Measurements from ENCODE around the gene EML6. TPM values are rescaled to one million over a fixed set of nuclear protein-coding genes. Genes with fewer than 3 reads are reported as not detected.

The EML6 gene
- total RNA-seq, 8 experiments from 2014 or later: 2.9 to 23.2 (median 10.2) TPM

DNA sequence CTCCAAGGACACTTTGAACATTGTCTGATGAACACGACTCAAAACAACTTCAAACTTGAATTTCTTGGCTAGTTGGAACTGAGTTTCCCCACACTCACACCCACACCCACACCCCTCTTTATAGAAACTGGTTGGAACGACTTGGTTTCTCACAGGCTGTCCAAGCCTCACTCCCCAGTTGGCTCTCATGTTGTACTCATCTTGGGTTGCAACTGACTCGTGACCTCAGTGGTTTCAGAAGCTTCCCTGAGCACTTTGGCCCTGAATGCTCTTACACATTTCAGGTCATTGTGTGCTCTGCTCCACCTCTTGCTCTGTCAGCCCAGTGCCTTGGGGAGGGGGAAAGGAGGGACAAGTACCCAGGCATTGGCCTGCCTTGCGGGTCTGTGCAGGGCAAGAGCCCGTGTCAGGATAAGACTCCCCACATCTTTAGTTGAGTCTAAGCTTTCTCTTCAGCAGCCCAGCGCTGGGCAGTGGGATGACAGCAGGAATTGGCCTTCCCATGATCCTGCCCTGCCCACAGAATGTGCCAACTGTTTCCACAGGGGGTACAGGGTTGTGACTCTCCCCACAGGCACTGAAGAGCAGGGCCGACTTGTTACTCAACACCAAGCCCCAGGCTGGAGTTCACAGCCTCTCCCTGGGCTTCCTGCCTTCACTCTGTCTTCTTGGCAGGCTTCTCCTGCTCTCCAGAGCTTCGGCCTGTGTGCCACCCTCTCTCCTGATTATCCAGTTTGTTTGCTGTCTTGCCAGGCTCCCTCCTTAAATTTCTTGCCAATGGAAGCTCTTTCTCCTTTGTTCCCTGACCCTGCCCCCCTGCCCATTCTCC, 222.1 kb downstream of the EML6 start:
- ATAC-seq (replicated peaks in 6 of 8): peak in 3 of 8 experiments; percentile 63 to 93 (median 91)
- H3K4me1 ChIP-seq (replicated peaks in 1 of 2): peaks cover 2 to 11% of the 10 kb centered on the region in 2 donors
- 0 to 100% (median 86%) methylated on average over 1 to 3 of the region's 8 CpGs; no CpG with 5 or more reads in 3 of the 10 experiments for WGBS, 10 experiments
- H3K4me3 ChIP-seq: no peak overlapping the region
- in situ Hi-C loops (cut with MboI; ENCODE audit: low pct_unique_long_range_greater_than_20kb in 2 of 9, low sequenced_read_pairs in 9 of 9, unreplicated experiment in 9 of 9): no loop called here
- H3K27ac ChIP-seq: no peak overlapping the region

DNA sequence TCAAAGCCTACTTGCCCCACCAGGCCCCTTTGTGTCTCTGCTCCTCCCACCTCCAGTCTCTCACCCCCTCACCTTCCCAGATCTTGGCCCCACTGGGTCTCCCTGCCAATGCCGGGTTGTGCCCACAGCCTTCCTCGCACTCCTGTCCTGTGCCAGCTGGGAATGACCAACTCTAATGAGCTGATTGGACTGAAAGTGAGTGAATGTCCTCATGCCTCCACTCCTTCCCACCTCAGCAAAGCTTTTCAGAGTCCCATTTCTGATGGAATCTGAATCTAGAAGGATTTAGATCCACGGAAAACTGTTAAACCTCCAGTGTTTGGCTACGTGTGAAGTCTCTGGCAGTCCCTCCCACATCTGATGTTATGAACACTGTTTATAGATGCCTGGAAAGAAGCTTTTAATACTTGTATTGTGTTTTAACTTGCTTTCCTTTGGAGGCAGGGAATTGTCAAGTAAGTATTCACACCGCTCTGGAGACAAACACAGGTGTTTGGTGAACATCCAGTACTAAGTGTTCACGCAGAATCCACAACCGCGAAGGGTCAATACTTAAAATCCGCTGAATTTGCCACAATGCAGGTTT, 222.9 kb downstream of the EML6 start:
- WGBS, 10 experiments: 29 to 100% (median 89%) methylated on average over 1 to 8 of the region's 9 CpGs; no CpG with 5 or more reads in 3 of the 10 experiments
- Histone ChIP-seq H3K4me3 (no peak overlapping the region), H3K27ac (no peak overlapping the region), H3K4me1 (replicated peaks in 1 of 2) (peaks cover 2 to 11% of the 10 kb centered on the region in 2 donors)
- in situ Hi-C loops (cut with MboI; ENCODE audit: low pct_unique_long_range_greater_than_20kb in 2 of 9, low sequenced_read_pairs in 9 of 9, unreplicated experiment in 9 of 9): no loop called here
- ATAC-seq (replicated peaks in 6 of 8): no peak

DNA sequence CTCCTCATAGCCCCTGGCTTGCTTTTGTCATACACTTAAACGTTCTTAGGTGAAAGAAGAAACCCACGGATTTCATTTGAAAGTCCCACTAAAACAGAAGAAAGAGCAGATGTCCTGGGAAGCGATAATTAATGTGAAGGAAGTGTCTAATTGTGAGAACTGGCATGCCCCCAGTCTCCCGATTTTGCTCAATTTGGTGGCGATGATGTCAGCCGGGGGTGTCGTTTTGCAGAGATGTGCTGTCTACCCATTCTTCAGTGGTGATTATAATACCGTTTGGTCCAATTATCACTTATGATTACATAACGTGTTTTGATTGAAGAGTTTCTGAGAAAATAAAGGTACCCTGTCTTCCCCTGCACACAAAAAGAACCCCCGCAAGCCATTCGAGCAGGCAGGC, 223.7 kb downstream of the EML6 start:
- 50 to 100% (median 76%) methylated on average over 2 to 10 of the region's 11 CpGs; no CpG with 5 or more reads in 2 of the 10 experiments for WGBS, 10 experiments
- in situ Hi-C loops (cut with MboI; ENCODE audit: low pct_unique_long_range_greater_than_20kb in 2 of 9, low sequenced_read_pairs in 9 of 9, unreplicated experiment in 9 of 9): no loop called here
- Histone ChIP-seq H3K27ac (no peak overlapping the region), H3K4me3 (no peak overlapping the region), H3K4me1 (replicated peaks in 1 of 2) (peaks cover 2 to 8% of the 10 kb centered on the region in 2 donors)
- ATAC-seq (replicated peaks in 6 of 8): no peak

DNA sequence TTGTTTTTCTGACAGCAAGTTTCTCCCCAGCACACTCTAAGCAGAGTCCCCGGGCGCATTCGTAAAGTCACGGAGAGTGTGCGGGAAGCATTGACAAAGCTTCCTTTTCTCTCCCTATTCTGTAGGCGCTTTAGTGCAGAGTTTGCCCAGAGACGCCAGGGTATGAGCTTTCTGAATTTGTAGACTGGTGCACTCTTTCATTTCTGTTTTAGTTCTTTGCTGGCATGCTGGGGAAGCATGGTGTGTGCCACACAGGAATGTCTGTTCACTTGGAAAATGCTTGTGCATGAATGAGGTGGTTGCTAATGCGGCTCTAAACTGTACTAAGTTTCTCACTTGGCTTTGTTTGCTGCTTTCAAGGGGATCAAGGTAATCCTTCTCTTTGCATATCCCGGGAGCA, 224.2 kb downstream of the EML6 start:
- no peak overlapping the region for H3K27ac ChIP-seq
- H3K4me3 ChIP-seq: no peak overlapping the region
- ATAC-seq (replicated peaks in 6 of 8): peak in 4 of 8 experiments; percentile 32 to 72 (median 50)
- 60 to 100% (median 75%) methylated on average over 1 to 7 of the region's 9 CpGs; no CpG with 5 or more reads in 2 of the 10 experiments for WGBS, 10 experiments
- peaks cover 2 to 8% of the 10 kb centered on the region in 2 donors for H3K4me1 ChIP-seq (replicated peaks in 1 of 2)
- in situ Hi-C loops (cut with MboI; ENCODE audit: low pct_unique_long_range_greater_than_20kb in 2 of 9, low sequenced_read_pairs in 9 of 9, unreplicated experiment in 9 of 9): no loop called here

DNA sequence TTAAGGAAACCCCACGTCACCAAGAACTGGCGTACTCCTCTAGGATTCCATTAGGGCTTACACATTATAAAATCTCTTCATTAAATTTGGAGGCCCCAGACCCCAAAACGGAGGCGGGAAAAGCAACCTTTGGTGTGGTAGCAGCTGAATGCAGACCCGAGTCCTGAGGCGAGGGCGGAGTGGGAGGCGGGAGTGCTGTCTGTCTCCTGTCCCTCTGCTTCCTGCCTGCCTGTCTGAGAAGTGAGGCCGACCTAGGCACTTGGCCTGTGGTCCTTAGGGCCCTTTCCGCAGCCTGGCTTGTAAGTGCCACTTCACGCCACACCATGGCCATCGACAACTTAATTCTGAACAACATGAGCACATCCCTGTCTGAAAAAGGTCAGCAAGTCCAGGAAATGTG, 224.7 kb downstream of the EML6 start:
- no peak overlapping the region for H3K4me3 ChIP-seq
- H3K4me1 ChIP-seq (replicated peaks in 1 of 2): peaks cover 2 to 8% of the 10 kb centered on the region in 2 donors
- in situ Hi-C loops (cut with MboI; ENCODE audit: low pct_unique_long_range_greater_than_20kb in 2 of 9, low sequenced_read_pairs in 9 of 9, unreplicated experiment in 9 of 9): no loop called here
- 70 to 100% (median 88%) methylated on average over 1 to 8 of the region's 12 CpGs; no CpG with 5 or more reads in 5 of the 10 experiments for WGBS, 10 experiments
- no peak for ATAC-seq (replicated peaks in 6 of 8)
- H3K27ac ChIP-seq: no peak overlapping the region

DNA sequence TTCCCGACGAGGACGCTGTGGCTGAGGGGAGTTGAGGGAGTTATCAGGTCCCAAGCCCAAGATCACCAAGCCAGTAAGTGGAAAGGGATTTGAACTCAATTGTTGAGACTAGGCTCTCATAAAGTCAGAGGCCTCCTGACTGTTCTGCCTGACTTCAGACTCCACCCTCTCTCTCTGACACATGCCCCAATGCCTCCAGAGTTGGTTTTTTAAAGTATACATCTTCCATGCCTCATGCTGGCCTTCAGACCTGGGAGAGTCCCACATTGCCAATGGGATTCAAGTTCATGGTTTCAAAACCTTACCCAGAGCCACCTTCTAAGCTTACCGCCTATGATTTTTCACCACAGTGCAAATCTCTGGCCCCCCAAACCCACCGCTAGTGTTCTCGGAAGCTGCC, 226.0 kb downstream of the EML6 start:
- in situ Hi-C loops (cut with MboI; ENCODE audit: low pct_unique_long_range_greater_than_20kb in 2 of 9, low sequenced_read_pairs in 9 of 9, unreplicated experiment in 9 of 9): no loop called here
- 85 to 100% (median 96%) methylated on average over 2 to 5 of the region's 6 CpGs; no CpG with 5 or more reads in 4 of the 10 experiments for WGBS, 10 experiments
- Histone ChIP-seq H3K4me1 (replicated peaks in 1 of 2) (peaks cover 2 to 8% of the 10 kb centered on the region in 2 donors), H3K4me3 (no peak overlapping the region), H3K27ac (no peak overlapping the region)
- ATAC-seq (replicated peaks in 6 of 8): no peak

DNA sequence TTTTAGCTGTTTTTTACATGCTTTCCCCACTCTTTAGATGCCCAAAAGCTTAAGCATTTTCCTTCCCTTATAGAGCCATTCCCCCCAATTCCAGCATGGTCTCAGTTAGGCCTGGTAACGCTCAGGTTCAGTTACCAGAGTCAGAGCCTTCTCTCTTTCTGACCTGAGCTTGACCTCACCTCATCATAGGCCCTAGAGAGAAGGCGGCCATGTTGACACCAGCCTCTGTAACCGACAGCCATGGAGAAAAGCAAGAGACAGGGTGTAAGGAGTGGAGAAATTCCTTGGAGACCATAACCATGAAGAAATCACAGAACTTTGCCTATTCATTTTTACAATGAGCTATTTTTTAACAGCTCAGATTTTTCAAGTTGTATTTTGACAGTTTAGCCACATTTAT, 227.3 kb downstream of the EML6 start:
- H3K27ac ChIP-seq: no peak overlapping the region
- WGBS, 10 experiments: 33 to 100% (median 95%) methylated on average over 1 to 3 of the region's 3 CpGs; no CpG with 5 or more reads in 2 of the 10 experiments

DNA sequence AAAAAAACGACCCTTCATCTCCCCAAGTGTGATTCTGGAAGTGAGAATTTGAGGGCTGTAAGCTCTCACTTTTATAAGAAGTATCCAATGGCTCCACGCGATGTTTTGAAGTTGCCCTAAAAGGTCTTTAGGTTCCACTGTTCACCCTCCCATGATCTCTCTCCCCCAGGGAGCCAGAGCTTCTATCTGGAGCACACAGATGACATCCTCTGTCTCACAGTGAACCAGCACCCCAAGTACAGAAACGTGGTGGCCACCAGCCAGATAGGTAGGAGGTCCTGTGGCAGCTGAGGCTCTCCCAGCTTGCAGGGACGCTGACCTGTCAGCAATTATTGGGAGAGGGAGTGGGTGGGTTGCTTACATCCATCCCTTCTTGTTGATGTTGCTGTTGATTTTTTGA, 229.0 kb downstream of the EML6 start:
- no peak overlapping the region for H3K4me3 ChIP-seq
- WGBS, 10 experiments: 0 to 93% (median 57%) methylated on average over 1 to 3 of the region's 5 CpGs; no CpG with 5 or more reads in 5 of the 10 experiments
- H3K4me1 ChIP-seq (replicated peaks in 1 of 2): peaks cover 2 to 11% of the 10 kb centered on the region in 2 donors
- in situ Hi-C loops (cut with MboI; ENCODE audit: low pct_unique_long_range_greater_than_20kb in 2 of 9, low sequenced_read_pairs in 9 of 9, unreplicated experiment in 9 of 9): no loop called here
- ATAC-seq (replicated peaks in 6 of 8): no peak
- no peak overlapping the region for H3K27ac ChIP-seq

More for the DNA sequence above, 227.3 kb downstream of the EML6 start:
- in situ Hi-C loops (cut with MboI; ENCODE audit: low pct_unique_long_range_greater_than_20kb in 2 of 9, low sequenced_read_pairs in 9 of 9, unreplicated experiment in 9 of 9): no loop called here
- Histone ChIP-seq H3K4me3 (no peak overlapping the region), H3K4me1 (replicated peaks in 1 of 2) (peaks cover 2 to 11% of the 10 kb centered on the region in 2 donors)
- ATAC-seq (replicated peaks in 6 of 8): no peak

DNA sequence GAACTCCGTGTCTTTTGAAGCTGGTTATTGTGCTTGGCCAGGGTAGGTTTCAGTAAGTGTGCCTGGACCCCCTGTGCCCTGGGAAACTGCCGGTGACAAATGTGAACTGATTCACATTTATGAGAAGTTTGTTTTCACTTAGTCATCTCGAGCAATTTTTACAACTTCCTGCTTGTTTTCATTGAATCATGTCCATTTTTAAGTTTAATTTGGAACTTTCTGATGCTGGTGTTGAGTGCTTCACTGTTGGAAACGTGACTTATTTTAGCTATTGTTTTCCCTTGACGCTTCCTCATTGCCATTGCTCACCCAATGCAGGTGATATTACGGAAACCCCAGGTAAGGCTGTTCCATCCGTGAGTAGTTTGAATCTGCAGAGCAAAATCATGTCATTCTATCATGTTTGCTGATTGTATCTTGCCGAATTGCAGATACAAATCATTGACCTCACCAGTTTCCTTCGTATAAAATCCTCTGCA, 229.6 kb downstream of the EML6 start:
- no peak overlapping the region for H3K4me3 ChIP-seq
- 20 to 100% (median 63%) methylated on average over 3 to 9 of the region's 9 CpGs for WGBS, 10 experiments
- no peak for ATAC-seq (replicated peaks in 6 of 8)
- H3K4me1 ChIP-seq (replicated peaks in 1 of 2): peaks cover 0 to 6% of the 10 kb centered on the region in 2 donors
- in situ Hi-C loops (cut with MboI; ENCODE audit: low pct_unique_long_range_greater_than_20kb in 2 of 9, low sequenced_read_pairs in 9 of 9, unreplicated experiment in 9 of 9): no loop called here
- no peak overlapping the region for H3K27ac ChIP-seq

DNA sequence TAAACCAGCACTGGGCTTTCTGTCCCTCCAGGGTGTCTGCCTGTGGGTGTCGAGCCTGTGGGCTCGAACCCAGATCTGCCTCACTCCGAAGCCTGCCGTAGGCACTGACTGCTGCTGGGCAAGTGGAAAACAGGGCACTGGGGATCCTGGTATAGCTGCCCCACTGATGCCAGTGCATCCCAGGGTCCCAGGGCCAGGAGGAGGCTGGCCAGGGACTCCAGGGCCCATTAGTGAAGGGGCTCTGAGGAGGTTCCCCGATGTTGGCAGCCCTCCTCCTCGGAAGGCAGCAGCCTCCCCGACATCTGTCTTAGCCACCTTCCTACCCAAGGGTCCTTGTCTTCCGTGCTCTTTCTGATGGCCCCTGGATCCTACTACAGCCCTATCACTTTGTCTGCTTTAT, 230.7 kb downstream of the EML6 start:
- ATAC-seq (replicated peaks in 6 of 8): no peak
- 72 to 100% (median 94%) methylated on average over 1 to 8 of the region's 8 CpGs; no CpG with 5 or more reads in 1 of the 10 experiments for WGBS, 10 experiments
- no peak overlapping the region for H3K27ac ChIP-seq
- H3K4me1 ChIP-seq (replicated peaks in 1 of 2): peaks cover 0 to 2% of the 10 kb centered on the region in 2 donors
- no peak overlapping the region for H3K4me3 ChIP-seq
- in situ Hi-C loops (cut with MboI; ENCODE audit: low pct_unique_long_range_greater_than_20kb in 2 of 9, low sequenced_read_pairs in 9 of 9, unreplicated experiment in 9 of 9): no loop called here

DNA sequence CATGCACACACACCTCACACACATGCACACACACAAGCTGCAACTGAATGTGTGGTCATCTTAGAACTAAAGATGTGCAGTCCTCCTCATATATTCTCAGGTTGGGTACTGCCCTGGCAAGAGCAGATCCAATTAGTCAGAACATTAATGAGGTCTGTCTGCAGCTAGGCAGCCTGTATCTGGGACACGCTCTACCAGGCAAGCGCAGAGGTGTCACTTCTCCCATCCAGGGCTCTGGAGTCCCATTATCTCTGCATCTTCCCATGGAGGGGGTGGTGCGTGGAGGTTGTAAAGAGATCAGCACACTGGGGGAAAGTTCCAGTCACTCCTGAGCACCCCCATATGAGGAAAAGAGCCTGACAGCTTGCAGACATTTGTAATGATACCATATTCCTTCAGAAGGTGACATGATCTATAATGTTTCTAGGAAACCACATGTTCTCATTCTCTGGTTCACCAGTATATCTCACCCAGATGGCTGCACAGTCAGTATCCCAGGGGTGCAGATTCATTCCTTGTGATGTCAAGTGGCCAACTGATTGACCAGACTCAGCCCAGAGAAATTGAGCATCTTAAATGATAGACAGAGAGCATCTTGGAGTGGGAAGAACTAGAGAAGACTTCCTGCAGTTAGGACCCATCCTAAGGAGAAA, 231.4 kb downstream of the EML6 start:
- H3K27ac ChIP-seq: no peak overlapping the region
- peak in 1 of 8 experiments; percentile 35 for ATAC-seq (replicated peaks in 6 of 8)
- H3K4me3 ChIP-seq: no peak overlapping the region
- peaks cover 0 to 2% of the 10 kb centered on the region in 2 donors for H3K4me1 ChIP-seq (replicated peaks in 1 of 2)
- in situ Hi-C loops (cut with MboI; ENCODE audit: low pct_unique_long_range_greater_than_20kb in 2 of 9, low sequenced_read_pairs in 9 of 9, unreplicated experiment in 9 of 9): no loop called here
- 67 to 100% (median 100%) methylated on average over 1 to 2 of the region's 3 CpGs; no CpG with 5 or more reads in 5 of the 10 experiments for WGBS, 10 experiments

DNA sequence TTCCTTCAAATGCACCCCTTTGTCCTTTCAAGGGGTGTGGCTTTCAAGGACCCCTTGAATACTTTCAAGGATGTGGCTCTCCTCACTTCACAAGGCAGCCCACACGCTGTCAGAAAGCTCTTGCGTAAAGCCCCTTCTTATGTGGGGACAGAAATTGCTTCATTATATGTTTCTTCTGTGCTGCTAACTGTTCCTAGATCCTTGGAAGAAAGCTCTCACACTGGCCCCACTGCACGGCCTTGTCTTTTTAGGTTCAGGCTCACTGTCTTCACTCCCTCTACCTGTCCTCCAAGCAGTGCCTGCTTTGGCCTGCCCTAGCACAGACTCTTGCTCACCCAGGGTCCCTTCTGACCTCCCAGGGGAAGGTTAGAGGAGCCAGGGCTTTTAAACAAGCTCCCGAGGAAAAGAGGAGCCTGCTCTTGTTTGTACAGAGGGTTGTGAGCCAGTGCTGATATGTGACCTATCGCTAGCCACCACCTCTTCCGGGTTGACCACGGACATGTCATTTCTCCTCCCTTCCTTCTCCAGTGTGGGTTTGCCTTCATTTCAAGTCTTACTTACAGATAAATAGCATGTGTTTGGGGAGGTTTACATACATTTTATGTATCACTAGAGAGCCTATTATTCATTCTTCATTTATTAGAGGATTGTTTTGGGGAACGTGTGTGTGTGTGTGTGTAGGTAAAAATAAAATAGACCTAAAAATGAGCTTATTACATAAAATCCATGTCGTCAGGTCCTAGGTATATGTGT, 232.1 kb downstream of the EML6 start:
- 33 to 100% (median 85%) methylated on average over 1 to 8 of the region's 9 CpGs; no CpG with 5 or more reads in 1 of the 10 experiments for WGBS, 10 experiments
- Histone ChIP-seq H3K4me3 (no peak overlapping the region), H3K27ac (no peak overlapping the region), H3K4me1 (replicated peaks in 1 of 2) (peaks cover 0 to 2% of the 10 kb centered on the region in 2 donors)
- in situ Hi-C loops (cut with MboI; ENCODE audit: low pct_unique_long_range_greater_than_20kb in 2 of 9, low sequenced_read_pairs in 9 of 9, unreplicated experiment in 9 of 9): no loop called here
- ATAC-seq (replicated peaks in 6 of 8): no peak

All from motor neuron (in vitro differentiated cells).